ENCODE measurements around the gene CRYZL1.

DNA sequence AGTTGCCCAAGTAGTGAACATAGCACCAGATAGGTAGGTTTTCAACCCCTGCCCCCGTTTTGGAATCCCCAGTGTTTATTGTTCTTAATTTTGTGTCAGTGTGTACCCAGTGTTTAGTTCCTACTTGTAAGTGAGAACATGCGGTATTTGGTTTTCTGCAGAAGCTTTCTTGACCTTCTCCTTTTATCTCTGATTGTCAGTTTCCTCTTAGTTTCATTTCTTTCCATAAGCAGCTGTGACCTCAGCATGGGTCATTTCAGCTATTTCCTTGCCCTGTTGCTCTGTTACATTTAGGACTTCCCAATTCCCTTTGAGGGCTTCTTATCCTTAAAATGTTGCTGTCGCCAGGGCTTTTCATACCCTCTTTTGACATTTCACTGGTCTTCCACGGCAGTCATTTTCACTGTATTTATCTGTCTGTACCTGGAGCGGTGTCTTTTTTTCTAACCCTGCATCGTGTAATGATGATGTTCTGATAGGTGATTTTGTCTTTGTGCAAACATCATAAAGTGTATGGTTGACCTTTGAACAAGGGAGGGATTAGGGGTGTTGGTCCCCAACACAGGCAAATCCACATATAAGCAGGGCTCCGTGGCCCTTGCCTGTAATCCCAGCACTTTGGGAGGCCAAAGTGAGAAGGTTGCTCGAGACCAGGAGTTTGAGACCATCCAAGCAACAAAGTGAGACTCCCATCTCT is 15.7 kb upstream of the CRYZL1 start:
- TF ChIP-seq, protein P1, sequence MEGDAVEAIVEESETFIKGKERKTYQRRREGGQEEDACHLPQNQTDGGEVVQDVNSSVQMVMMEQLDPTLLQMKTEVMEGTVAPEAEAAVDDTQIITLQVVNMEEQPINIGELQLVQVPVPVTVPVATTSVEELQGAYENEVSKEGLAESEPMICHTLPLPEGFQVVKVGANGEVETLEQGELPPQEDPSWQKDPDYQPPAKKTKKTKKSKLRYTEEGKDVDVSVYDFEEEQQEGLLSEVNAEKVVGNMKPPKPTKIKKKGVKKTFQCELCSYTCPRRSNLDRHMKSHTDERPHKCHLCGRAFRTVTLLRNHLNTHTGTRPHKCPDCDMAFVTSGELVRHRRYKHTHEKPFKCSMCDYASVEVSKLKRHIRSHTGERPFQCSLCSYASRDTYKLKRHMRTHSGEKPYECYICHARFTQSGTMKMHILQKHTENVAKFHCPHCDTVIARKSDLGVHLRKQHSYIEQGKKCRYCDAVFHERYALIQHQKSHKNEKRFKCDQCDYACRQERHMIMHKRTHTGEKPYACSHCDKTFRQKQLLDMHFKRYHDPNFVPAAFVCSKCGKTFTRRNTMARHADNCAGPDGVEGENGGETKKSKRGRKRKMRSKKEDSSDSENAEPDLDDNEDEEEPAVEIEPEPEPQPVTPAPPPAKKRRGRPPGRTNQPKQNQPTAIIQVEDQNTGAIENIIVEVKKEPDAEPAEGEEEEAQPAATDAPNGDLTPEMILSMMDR (IDR thresholded peaks at IDR 0.05), result no peak
- no peak for TF ChIP-seq EZH2 (IDR thresholded peaks at IDR 0.05; ENCODE audit: borderline replicate concordance, insufficient read depth, low read depth, low read length, poor library complexity, severe bottlenecking)

Measured in B cell (primary cell).